SU-DHL-6 (cell line): ENCODE results near the gene QPCT.

Source experiments
- CTCF ChIP-seq: fragments of 200-600 bp; sonication (generic); IDR thresholded peaks from one replicate; pipeline ENCODE4 v1.5.1; 2017; ENCODE audit warnings: antibody characterized with exemption, mild to moderate bottlenecking, low read length, moderate library complexity; ENCODE audit not compliant: insufficient read depth, poor library complexity, severe bottlenecking
- EZH2phosphoT487 ChIP-seq: fragments of 200-600 bp; sonication (generic), shearing (Covaris generic); conservative IDR thresholded peaks from 2 replicates; pipeline ENCODE4 v1.6.1; 2018; ENCODE audit warnings: mild to moderate bottlenecking, antibody characterized with exemption, low read length, moderate library complexity, mixed read lengths

GRCh38 chr2:37321029-37321682, 23.3 kb upstream of the QPCT start:
- TF ChIP-seq CTCF, result no peak
- no peak for TF ChIP-seq EZH2phosphoT487
